ENCODE measurements around the gene ADCY9. TPM values are rescaled to one million over a fixed set of nuclear protein-coding genes. Genes with fewer than 3 reads are reported as not detected.

The ADCY9 gene
- total RNA-seq, 2 experiments from 2014 or later, result 3.8 to 4.9 TPM

DNA sequence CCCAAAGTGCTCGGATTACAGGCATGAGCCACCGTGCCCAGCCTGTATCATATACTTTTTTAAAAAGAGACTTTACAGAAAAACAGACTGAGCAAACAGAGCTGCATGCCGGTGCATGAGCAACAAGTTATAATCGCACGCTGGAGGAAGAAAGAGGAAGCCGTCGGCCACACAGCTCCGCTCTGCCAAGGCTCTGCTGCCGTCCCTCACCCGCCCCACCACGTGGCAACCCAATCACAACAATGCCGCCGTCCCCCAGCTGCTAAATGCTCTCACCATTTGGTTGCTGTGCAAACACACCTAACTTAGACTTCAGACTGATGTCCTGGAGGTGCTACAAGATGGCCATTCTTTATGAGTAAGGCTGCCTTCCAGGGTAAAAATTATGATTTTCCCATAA is 83.5 kb downstream of the ADCY9 start:
- H3K4me3 Mint-ChIP-seq, result no peak overlapping the region
- ChIA-PET POLR2A (interaction anchor here (0.7 kb wide), 1 partner anchor 12 kb away, joined by 3 read pairs; no protein-coding TSS in a partner anchor), CTCF (no interaction called here)
- H3K27ac Mint-ChIP-seq, result no peak overlapping the region
- H3K27me3 Mint-ChIP-seq, result no peaks in the 10 kb centered on the region
- H3K36me3 Mint-ChIP-seq, result no peaks in the 10 kb centered on the region
- no peaks in the 10 kb centered on the region for H3K4me1 Mint-ChIP-seq (ENCODE audit: low read depth)
- intact Hi-C loops (cut with micrococcal nuclease), result no loop called here
- peak; percentile 24 for DNase-seq
- H3K9me3 Mint-ChIP-seq, result no peaks in the 10 kb centered on the region

GRCh38 chr16:4028144-4028543 is 88.1 kb downstream of the ADCY9 start:
- ChIA-PET POLR2A (interaction anchor here (1.0 kb wide), 1 partner anchor 28 kb away, joined by 3 read pairs; no protein-coding TSS in a partner anchor), CTCF (no interaction called here)
- no peak overlapping the region for H3K4me3 Mint-ChIP-seq
- no peak overlapping the region for H3K27ac Mint-ChIP-seq
- H3K27me3 Mint-ChIP-seq, result no peaks in the 10 kb centered on the region
- no peaks in the 10 kb centered on the region for H3K4me1 Mint-ChIP-seq (ENCODE audit: low read depth)
- H3K36me3 Mint-ChIP-seq, result no peaks in the 10 kb centered on the region
- H3K9me3 Mint-ChIP-seq, result no peaks in the 10 kb centered on the region
- no peak for DNase-seq
- intact Hi-C loops (cut with micrococcal nuclease), result no loop called here

GRCh38 chr16:4026854-4027253 is 89.4 kb downstream of the ADCY9 start:
- Mint-ChIP-seq H3K4me1 (ENCODE audit: low read depth) (no peaks in the 10 kb centered on the region), H3K9me3 (no peaks in the 10 kb centered on the region), H3K27me3 (no peaks in the 10 kb centered on the region), H3K36me3 (no peaks in the 10 kb centered on the region), H3K4me3 (no peak overlapping the region), H3K27ac (no peak overlapping the region)
- intact Hi-C loops (cut with micrococcal nuclease), result no loop called here
- ChIA-PET CTCF (no interaction called here), POLR2A (no interaction called here)
- DNase-seq, result no peak

DNA sequence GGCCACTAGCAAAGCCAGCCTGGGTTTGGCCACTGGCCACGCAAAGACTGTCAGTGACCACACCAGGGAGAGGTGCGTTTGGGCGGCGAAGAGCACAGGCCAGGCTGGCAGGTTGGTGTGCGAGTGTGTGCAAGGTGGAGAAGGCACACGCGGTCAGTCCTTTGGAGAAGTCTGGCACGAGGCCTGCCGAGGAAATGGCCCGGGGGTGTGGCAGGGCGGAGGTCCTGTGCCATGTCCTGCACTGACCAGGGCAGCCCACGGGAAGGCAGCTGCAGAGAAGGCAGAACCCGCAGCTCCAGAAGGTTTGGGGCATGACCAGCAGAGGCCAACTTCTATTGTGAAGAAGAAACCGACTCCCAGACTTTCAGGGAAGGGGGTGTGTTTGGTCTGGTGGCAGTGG is 90.8 kb downstream of the ADCY9 start:
- ChIA-PET CTCF (no interaction called here), POLR2A (no interaction called here)
- intact Hi-C loops (cut with micrococcal nuclease), result no loop called here
- Mint-ChIP-seq H3K36me3 (no peaks in the 10 kb centered on the region), H3K27me3 (no peaks in the 10 kb centered on the region), H3K9me3 (no peaks in the 10 kb centered on the region), H3K4me1 (ENCODE audit: low read depth) (no peaks in the 10 kb centered on the region), H3K27ac (no peak overlapping the region), H3K4me3 (no peak overlapping the region)
- DNase-seq, result no peak

GRCh38 chr16:4021916-4022315 is 94.3 kb downstream of the ADCY9 start:
- intact Hi-C loops (cut with micrococcal nuclease), result no loop called here
- Mint-ChIP-seq H3K36me3 (no peaks in the 10 kb centered on the region), H3K27ac (no peak overlapping the region), H3K4me3 (no peak overlapping the region), H3K9me3 (no peaks in the 10 kb centered on the region), H3K4me1 (ENCODE audit: low read depth) (peaks cover 7% of the 10 kb centered on the region), H3K27me3 (no peaks in the 10 kb centered on the region)
- CTCF ChIA-PET, result no interaction called here
- DNase-seq, result no peak
- POLR2A ChIA-PET, result no interaction called here

DNA sequence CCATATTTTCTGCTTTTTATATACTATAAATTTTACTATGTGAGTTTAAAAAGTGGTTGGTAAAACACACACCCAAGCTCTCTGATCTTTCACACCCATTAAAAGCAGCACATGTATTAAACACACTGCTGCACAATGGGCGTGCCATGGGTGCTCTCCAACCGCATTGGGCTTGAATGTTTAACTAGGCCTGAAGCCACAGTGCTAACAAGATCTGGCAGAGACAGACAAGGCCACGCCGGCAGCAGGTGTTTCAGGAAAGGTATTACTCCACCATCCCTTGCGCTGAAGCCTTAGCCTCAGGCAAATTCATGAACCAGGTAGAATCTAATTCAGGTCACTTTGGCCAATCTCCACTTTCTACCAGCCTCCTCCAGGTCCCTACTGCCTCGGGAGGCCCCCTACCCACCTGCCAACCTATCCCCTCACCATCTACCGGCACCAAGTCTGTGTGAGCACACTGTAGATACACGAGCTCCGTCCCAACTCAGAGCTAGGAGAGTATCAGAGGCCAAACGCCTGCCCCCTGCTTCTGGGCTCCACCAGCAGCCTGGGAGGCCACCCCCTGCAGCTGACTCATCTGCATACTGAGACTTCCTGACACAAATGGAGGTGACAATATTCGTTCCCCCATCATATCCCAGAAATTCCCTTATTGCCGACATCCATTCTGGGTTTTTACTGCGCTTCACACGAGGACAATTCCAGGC is 95.0 kb downstream of the ADCY9 start:
- POLR2A ChIA-PET, result interaction anchor here (0.6 kb wide), 1 partner anchor 11 kb away, joined by 3 read pairs; no protein-coding TSS in a partner anchor
- H3K27ac Mint-ChIP-seq, result no peak overlapping the region
- H3K4me3 Mint-ChIP-seq, result no peak overlapping the region
- intact Hi-C loops (cut with micrococcal nuclease), result no loop called here
- peaks cover 7% of the 10 kb centered on the region for H3K4me1 Mint-ChIP-seq (ENCODE audit: low read depth)
- no peaks in the 10 kb centered on the region for H3K27me3 Mint-ChIP-seq
- CTCF ChIA-PET, result no interaction called here
- H3K9me3 Mint-ChIP-seq, result no peaks in the 10 kb centered on the region
- DNase-seq, result no peak
- no peaks in the 10 kb centered on the region for H3K36me3 Mint-ChIP-seq

- Mint-ChIP-seq H3K4me1 (ENCODE audit: low read depth) (peaks cover 7% of the 10 kb centered on the region), H3K36me3 (no peaks in the 10 kb centered on the region), H3K4me3 (peak overlapping the region; percentile 43), H3K27me3 (no peaks in the 10 kb centered on the region), H3K9me3 (no peaks in the 10 kb centered on the region), H3K27ac (no peak overlapping the region)
- ChIA-PET CTCF (interaction anchor here (1.6 kb wide), 1 partner anchor 235 kb away, joined by 5 read pairs; no protein-coding TSS in a partner anchor), POLR2A (interaction anchor here (1.0 kb wide), 1 partner anchor 25 kb away, joined by 3 read pairs; no protein-coding TSS in a partner anchor)
- DNase-seq, result no peak
- intact Hi-C loops (cut with micrococcal nuclease), result no loop called here
These were observed 96.9 kb downstream of the ADCY9 start for GRCh38 chr16:4019371-4019791.

DNA sequence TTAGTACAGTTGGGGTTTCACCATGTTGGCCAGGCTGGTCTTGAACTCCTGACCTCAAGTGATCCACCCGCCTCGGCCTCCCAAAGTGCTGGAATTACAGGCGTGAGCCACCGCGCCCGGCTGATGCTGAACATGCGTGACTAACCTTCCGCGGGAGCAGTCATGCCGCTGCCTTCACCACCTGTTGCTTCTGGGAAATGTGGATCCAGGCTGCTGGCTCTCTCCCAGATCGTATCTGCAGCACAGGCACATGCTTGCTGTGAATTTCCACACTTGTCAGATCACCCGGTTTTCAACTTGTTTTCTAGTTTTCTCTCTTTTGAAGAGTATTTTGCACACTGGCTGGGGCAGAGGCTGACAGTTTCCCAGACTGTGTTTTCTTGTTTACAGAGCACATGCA is 97.9 kb downstream of the ADCY9 start:
- ChIA-PET POLR2A (no interaction called here), CTCF (no interaction called here)
- Mint-ChIP-seq H3K9me3 (no peaks in the 10 kb centered on the region), H3K36me3 (no peaks in the 10 kb centered on the region), H3K27ac (no peak overlapping the region), H3K27me3 (no peaks in the 10 kb centered on the region), H3K4me1 (ENCODE audit: low read depth) (peaks cover 7% of the 10 kb centered on the region), H3K4me3 (no peak overlapping the region)
- DNase-seq, result no peak
- intact Hi-C loops (cut with micrococcal nuclease), result no loop called here

DNA sequence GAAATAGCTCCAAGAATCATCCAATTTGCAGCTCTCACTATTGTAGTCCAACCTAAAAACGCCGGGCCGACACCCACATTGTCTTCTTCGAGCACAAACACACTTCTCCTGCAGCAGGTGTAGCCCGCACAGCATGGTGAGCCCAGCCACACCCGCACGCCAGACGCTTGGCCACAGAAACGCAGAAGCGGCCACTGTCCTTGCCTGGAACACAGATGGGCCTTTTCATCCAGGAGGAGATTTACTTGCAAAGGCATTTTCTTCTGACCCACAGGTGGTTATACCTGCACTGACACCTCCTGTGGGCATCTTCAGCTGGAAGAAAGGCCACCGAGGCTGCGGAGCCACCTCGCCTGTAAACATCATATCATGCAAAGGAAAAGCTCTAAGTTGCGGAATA is 98.4 kb downstream of the ADCY9 start:
- no peak for DNase-seq
- Mint-ChIP-seq H3K9me3 (no peaks in the 10 kb centered on the region), H3K27me3 (no peaks in the 10 kb centered on the region), H3K36me3 (no peaks in the 10 kb centered on the region), H3K27ac (no peak overlapping the region), H3K4me1 (ENCODE audit: low read depth) (peaks cover 7% of the 10 kb centered on the region), H3K4me3 (no peak overlapping the region)
- POLR2A ChIA-PET, result no interaction called here
- intact Hi-C loops (cut with micrococcal nuclease), result no loop called here
- CTCF ChIA-PET, result no interaction called here

- ChIA-PET CTCF (interaction anchor here (0.7 kb wide), 1 partner anchor 51 kb away, joined by 3 read pairs; no protein-coding TSS in a partner anchor), POLR2A (no interaction called here)
- no peaks in the 10 kb centered on the region for H3K36me3 Mint-ChIP-seq
- no peak overlapping the region for H3K4me3 Mint-ChIP-seq
- no peaks in the 10 kb centered on the region for H3K27me3 Mint-ChIP-seq
- no peak overlapping the region for H3K27ac Mint-ChIP-seq
- no peaks in the 10 kb centered on the region for H3K9me3 Mint-ChIP-seq
- intact Hi-C loops (cut with micrococcal nuclease), result no loop called here
- DNase-seq, result no peak
- H3K4me1 Mint-ChIP-seq (ENCODE audit: low read depth), result peaks cover 7% of the 10 kb centered on the region
These were observed 99.6 kb downstream of the ADCY9 start for GRCh38 chr16:4016658-4017057.

- DNase-seq, result no peak
- Mint-ChIP-seq H3K27me3 (no peaks in the 10 kb centered on the region), H3K36me3 (no peaks in the 10 kb centered on the region), H3K27ac (no peak overlapping the region), H3K9me3 (no peaks in the 10 kb centered on the region), H3K4me3 (no peak overlapping the region), H3K4me1 (ENCODE audit: low read depth) (peaks cover 7% of the 10 kb centered on the region)
- CTCF ChIA-PET, result no interaction called here
- POLR2A ChIA-PET, result no interaction called here
- intact Hi-C loops (cut with micrococcal nuclease), result no loop called here
These were observed 100.3 kb downstream of the ADCY9 start for GRCh38 chr16:4016005-4016352.

DNA sequence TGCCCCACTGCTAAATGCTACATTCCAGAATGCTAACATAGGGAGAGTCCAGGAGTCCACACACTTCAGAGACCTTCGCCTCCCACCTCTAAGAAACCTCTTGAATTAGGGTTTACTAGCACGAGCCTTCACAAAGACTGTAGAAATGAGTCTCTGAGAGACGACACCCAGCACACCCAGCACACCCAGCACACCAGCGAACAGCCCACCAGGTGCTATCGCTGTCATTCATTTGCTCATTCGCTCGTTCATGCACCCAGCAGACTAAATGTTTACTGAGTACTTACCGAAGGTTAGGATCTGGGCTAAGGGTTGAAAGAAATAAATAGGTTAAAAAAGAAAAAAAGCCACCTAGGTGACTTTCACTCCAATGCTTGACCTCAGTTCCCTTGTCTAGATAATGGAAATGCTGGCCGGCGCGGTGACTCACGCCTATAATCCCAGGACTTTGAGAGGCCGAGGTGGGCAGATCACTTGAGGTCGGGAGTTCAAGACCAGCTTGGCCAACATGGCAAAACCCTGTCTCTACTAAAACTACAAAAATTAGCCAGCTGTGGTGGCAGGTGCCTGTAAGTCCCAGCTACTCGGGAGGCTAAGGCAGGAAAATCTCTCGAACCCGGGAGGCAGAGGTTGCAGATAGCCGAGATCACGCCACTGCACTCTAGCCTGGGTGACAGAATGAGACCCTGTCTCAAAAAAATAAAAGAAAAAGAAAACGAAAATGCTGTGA is 100.8 kb downstream of the ADCY9 start:
- no peaks in the 10 kb centered on the region for H3K9me3 Mint-ChIP-seq
- ChIA-PET CTCF (no interaction called here), POLR2A (no interaction called here)
- H3K4me1 Mint-ChIP-seq (ENCODE audit: low read depth), result peaks cover 7% of the 10 kb centered on the region
- H3K27me3 Mint-ChIP-seq, result no peaks in the 10 kb centered on the region
- intact Hi-C loops (cut with micrococcal nuclease), result no loop called here
- no peak overlapping the region for H3K4me3 Mint-ChIP-seq
- H3K27ac Mint-ChIP-seq, result no peak overlapping the region
- H3K36me3 Mint-ChIP-seq, result no peaks in the 10 kb centered on the region
- no peak for DNase-seq

Data from activated CD4-positive, alpha-beta memory T cell treated with anti-CD3 and anti-CD28 coated beads for 36 hours (primary cell).